Activated CD4-positive, CD25-positive, alpha-beta regulatory T cell treated with anti-CD3 and anti-CD28 coated beads, Interleukin-2, amount 50 U/mL, for 72 hours (primary cell): ENCODE measurements around the gene GALR2.
A peak's percentile ranks its signal among the peaks of the same experiment; 100 is the strongest.
"Not testable (repeated sequence)": the region's sequence is repeated elsewhere in the genome, so short reads cannot be mapped to it uniquely, and the experiment has no call there.

ENCODE experiments used
- DNase-seq: peaks from one replicate; pipeline ENCODE4 v3.0.0; 2021

The GALR2 gene

DNA sequence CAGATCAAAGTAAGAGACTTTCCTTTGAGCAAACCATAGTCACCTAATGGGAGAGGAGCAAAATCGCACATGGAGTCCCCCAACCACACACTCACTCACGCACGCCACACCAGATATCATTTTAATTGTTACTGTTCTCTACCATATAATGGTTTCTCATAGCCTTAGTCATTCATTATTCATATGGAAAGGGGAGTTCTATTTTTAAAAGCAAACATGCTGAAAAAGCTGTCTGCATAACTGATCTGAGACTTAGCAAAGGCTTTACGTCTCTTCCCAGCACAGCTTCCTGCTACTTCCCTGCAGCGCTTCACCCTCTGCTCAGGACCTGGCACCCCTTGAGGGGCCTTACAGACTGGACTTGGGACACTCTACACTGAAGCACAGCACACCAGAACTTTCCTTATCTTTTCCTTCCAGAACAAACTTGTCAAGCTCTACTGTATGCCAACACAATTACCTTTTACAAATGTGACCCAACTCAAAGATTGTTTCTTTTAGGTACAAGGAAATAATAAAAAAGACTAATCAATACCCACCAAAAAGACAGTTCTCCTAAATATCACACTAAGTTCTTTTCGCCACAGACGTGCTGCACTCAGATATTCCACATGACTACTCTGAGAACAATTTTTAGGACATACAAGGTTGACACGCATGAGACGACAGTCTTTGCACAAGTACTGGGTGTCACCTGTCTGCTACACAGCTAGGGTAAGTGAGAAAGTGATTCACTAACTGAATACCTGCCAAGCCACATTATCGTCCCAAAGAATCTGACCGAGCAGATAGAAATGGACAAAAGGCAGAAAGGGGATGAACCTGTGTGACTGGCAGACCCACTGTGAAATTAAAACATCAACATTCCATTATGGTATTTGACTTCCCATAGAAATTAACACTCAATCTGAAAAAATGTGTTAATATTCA is 23.8 kb upstream of the GALR2 start:
- DNase-seq, result no peak

DNA sequence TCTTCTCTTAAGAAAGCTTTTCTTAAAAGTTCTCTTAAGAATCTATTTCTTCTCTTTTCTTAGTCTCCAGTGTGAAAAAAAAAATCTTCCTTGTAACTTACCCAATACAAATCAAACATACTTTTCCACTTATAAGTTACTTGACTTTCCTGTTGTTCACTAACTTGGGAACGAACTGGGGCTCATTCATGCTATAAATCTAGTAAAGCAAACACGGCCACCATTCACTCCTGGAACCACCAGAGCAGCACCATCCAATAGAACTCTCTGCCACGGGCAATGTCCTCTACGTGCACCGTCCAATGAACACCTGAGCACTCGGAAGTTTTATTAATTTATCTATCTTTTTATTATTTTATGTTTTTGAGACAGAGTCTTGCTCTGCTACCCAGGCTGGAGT is 23.0 kb upstream of the GALR2 start:
- no peak for DNase-seq

- DNase-seq, result no peak
Observed at GRCh38 chr17:76053246-76054111, 21.1 kb upstream of the GALR2 start.

DNA sequence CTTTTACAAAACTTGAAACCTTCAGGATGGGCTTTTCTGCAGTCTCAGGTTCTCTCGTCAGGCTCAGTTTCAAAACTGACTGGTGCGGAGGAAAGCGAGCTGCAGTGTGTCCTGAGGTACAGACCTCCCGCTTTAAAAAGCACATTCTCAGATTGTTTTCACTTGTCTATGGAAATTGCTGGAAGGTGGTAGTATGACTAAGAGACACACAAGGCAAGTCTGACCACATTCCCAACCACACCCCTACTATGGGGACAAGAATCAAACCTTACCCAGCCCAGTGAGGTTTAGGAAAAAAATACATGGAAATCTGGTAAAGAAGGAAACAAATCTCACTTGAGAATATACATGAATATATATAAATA is 20.5 kb upstream of the GALR2 start:
- DNase-seq, result no peak

GRCh38 chr17:76056882-76057281 is 17.7 kb upstream of the GALR2 start:
- no peak for DNase-seq

GRCh38 chr17:76058264-76058663 is 16.3 kb upstream of the GALR2 start:
- not testable (repeated sequence) for DNase-seq

- no peak for DNase-seq
Observed at GRCh38 chr17:76063875-76064546, 10.6 kb upstream of the GALR2 start.

GRCh38 chr17:76065775-76066174 is 8.8 kb upstream of the GALR2 start:
- DNase-seq, result no peak

DNA sequence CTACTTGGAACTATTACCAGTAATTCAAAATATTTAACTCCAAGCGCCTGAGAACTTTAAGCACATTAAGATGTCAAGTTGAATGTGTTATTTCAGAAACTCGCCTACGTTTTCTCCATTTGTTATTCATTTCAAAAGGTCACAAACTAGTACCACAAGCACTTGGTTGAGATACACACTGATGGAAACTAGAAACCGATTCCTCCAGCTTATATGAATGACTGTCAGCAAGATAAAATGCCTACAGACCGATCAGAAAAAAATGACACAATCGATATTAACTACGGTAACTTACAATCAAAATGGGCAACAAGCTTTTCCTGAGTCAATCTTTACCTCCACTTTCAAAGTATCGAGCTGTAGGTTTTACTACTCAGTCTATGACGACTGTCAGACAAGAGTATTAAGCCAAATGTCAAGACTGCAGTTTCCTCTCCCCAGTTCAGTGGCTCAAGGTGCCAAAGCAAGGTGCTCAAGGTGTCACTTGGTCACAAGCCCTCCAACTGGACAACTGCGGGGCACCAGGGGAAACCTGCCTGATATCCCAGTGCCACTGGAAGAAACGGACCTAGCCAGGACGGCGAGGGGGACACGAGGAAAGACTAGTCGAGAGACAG is 2.9 kb upstream of the GALR2 start:
- peak; percentile 62 for DNase-seq

DNA sequence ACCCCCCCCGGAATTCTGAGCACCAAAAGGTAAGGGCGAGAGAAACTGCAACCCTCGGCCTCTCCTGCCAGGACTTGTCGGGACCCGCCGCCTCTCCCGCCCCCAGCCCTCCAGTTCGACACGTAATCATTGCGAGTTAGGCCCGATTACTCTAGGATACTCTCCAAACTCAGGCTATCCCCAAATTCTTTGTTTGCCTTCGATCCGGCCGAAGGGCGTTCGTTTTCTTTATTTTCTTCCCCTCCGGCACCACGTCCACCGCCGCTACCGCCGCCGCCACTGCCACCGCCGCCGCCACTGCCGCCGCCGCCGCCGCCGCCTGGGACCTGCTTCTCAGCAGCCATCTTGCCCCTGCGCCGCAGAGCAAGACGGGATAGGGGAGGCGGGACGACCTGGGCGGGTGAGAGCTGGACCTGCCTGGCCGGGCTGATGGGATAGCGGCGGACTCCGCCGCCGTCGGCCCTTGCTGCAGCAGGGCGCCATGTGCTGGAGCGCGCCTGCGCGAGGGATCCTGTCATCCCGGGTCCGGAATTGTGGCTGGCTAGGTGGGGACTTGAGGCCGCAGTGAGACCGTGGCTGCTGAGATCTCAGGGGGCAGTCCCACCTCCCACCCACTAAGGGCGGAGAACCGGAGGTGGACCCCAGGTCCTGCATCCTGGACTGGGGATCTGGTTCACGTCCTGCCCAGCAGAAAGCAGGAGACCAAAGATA is 2.3 kb upstream of the GALR2 start, which contains the start of gene SRP68:
Gene SRP68, minus strand, starts transcription at position 370 of the 711 bp plus-strand sequence. Its CDS starts 26 bp downstream, at position 344.
- DNase-seq, result peak; percentile 87

- DNase-seq, result no peak
Observed at GRCh38 chr17:76075364-76076145, 974 bp downstream of the GALR2 start.

GRCh38 chr17:76076146-76076764 is 1.7 kb downstream of the GALR2 start:
- DNase-seq, result no peak

GRCh38 chr17:76076765-76077583 is 2.4 kb downstream of the GALR2 start:
- DNase-seq, result no peak

GRCh38 chr17:76077584-76078110 is 3.1 kb downstream of the GALR2 start:
- DNase-seq, result no peak

- not testable (repeated sequence) for DNase-seq
Observed at GRCh38 chr17:76078370-76078769, 3.8 kb downstream of the GALR2 start.

GRCh38 chr17:76078860-76079534 is 4.4 kb downstream of the GALR2 start, which contains the start of gene ZACN:
ZACN (plus strand) TSS chr17:76079182; CDS start chr17:76079265, 83 bp downstream.
- DNase-seq, result no peak

- no peak for DNase-seq
Observed at GRCh38 chr17:76079535-76079955, 5.0 kb downstream of the GALR2 start.

DNA sequence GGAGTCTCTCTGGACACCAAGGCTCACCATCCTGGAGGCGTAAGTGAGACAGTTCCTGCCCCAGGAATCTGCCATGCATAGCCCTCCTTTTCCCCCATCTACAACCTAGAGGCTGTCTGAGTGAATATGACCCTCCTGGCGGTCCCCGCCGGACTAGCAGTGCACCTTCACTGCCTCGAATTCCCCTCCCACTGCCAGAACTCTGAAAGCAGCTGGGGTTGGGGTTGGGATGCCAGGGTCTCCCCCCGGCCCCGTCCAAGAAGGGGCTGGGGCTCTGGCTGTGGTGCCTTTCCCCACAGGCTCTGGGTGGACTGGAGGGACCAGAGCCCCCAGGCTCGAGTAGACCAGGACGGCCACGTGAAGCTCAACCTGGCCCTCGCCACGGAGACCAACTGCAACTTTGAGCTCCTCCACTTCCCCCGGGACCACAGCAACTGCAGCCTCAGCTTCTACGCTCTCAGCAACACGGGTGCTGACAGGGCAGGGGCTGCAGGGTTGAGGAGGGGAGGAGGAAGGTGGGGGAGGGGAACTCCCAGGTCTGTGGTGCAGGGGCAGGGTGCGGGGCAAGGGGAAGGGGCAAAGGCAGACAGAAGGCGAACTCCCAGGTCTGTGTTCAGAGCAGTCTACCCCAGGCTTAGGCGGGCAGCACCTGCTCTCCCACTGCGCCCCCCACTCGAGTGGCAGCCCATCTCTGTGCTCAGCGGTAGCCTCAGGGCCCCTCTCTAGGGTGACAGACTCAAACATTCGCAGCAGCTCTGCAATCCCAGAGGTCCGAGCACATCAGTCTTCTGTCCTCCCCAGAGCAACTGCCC is 5.6 kb downstream of the GALR2 start:
- no peak for DNase-seq
